NCI-H510A treated with DMSO at 0.1 percent for 48 hours (cell line): Measurements from ENCODE around the gene ZNF587.
"Not testable (repeated sequence)": the region's sequence is repeated elsewhere in the genome, so short reads cannot be mapped to it uniquely, and the experiment has no call there.

Source experiments
- DNase-seq: peaks from one replicate; lab custom pipeline; 2025; lab: John Stamatoyannopoulos, UW

ZNF587 gene

GRCh38 chr19:57887195-57887941, 37.7 kb downstream of the ZNF587 start:
- no peak for DNase-seq

GRCh38 chr19:57888107-57888559, 38.5 kb downstream of the ZNF587 start:
- no peak for DNase-seq

GRCh38 chr19:57888560-57889231, 39.0 kb downstream of the ZNF587 start, which contains the start of gene ZNF814:
Gene ZNF814, minus strand, starts transcription at chr19:57889037. Its CDS starts 235 bp downstream, at chr19:57888802.
- DNase-seq, result peak; percentile 11

- not testable (repeated sequence) for DNase-seq
Observed at GRCh38 chr19:57890706-57891105, 41.0 kb downstream of the ZNF587 start.

DNA sequence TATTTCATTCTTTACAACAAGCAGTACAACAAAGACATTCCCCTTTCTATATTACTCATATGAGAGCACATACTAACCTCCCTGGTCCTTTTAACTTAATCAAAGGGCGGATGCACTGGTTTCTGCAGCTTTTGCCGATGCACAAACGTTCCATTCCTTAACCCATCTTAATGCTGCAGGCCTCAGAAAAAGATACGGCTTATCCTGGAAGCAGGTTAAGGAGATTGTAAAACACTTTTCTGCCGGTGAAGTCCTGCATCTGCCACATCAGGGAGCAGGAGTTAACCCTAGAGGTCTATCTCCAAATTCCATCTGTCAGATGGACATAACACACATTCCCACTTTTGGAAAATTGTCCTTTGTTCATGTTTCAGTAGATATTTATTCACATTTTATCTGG, 50.7 kb downstream of the ZNF587 start:
- no peak for DNase-seq

GRCh38 chr19:57903618-57904184, 54.0 kb downstream of the ZNF587 start:
- no peak for DNase-seq

DNA sequence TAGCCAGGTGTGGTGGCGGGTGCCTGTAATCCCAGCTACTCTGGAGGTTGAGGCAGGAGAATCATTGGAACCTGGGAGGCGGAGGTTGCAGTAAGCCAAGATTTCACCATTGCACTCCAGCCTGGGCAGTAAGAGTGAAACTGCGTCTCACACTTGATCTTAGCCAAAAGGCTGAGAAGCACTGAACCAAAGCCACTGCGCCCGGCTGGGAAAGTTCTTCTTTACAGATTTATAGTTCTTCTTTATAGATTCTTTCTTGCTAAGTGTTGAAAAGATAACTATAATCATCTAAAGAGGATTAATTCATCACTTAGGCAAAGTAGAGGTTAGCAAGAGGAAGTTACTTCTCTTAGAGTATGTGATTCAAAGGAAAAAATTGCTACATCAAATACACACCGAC, 55.6 kb downstream of the ZNF587 start:
- DNase-seq, result no peak

DNA sequence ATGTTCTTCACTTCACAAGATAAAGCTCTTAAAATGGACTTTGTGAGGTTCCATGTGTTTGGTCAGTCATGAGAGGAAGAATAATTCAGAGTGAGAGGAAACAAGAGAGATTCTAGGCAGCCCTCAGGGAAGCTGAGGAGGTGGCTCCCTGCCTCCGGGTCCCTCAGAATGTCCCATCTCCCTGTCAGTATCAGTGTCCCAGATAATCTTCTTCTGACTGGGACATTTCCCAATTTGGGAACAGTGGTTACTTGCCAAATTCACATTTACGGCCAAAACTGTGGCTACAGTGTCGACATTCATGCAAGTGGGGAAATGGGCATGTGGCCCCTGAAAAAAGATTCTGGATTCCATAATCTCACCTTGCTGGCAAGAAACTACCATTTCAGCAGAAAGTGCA, 57.7 kb downstream of the ZNF587 start:
- DNase-seq, result no peak

DNA sequence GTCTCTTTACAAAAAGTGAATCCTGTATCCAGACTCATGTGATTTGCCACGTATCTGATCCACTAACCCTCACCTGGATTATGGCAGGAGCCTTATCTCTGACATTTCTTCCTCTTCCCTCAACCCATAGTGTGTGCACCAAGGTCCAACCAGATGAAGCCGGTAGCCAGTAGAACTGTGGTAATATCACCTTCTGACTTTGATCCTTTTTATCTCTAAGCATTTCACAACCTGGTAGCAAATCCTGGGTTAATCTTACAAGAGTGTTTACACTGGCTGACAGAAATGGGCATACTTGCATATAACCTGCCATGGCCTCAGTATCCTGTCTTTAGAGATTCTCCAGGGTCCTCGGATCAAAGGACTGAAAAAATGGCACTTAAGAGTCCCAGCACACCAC, 64.9 kb downstream of the ZNF587 start:
- DNase-seq, result no peak
